ENCODE results near the gene ASCC1. TPM values are rescaled to one million over a fixed set of nuclear protein-coding genes. Genes with fewer than 3 reads are reported as not detected.

The ASCC1 gene
- total RNA-seq, 3 donors from 2014 or later (not counting 1 experiment from before 2014, with no cell fraction given), result 26.0 to 35.2 (median 29.3) TPM

DNA sequence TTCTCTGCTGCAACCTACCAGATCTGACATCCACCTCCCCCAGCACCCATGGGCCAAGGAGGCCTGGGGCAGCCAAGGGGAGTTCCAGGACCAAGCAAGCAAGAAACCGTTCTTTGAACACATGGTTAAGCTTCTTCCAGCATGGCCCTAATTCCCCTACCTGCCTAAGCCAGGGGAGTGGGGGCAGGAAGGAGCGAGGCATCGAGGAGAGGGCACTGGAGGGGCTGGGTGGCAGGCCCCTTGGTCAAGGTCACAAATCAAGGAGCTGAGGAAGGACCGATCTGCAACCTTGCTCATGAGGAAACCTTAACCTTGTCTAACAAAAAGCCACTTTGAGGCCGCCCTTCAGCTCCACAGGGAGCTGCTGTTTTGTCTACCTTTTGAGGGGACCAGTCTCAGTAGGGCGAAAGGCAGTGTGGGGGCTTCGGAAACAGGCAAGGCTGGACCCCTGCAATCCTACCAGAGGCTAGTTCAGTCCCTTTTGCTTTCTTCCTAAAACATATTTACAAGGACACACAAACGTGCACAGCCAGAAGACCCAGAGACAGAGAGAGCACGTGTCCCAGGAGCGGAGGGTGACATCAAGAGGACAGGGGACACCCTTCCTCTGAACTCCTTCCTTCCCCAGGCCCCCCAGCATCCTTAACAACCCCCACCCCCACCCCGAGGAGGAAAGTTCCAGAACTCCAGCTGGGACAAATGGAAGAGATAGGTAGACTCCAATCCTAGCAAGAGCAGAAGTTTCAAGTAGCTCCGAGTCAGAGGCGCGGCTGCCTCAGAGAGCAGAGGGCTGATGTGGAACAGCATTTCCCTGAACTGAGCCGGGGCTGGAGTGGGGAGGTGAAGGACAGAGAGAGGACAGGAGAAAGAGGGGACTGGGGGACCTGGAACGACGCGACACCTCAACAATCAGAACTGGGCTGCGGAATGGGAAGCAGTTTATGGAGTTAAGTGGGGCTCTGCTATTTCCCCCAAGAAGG lies 155.9 kb downstream of the ASCC1 start:
- no peak overlapping the region for H3K4me3 ChIP-seq (ENCODE audit: low read length)
- TF ChIP-seq, protein P1, sequence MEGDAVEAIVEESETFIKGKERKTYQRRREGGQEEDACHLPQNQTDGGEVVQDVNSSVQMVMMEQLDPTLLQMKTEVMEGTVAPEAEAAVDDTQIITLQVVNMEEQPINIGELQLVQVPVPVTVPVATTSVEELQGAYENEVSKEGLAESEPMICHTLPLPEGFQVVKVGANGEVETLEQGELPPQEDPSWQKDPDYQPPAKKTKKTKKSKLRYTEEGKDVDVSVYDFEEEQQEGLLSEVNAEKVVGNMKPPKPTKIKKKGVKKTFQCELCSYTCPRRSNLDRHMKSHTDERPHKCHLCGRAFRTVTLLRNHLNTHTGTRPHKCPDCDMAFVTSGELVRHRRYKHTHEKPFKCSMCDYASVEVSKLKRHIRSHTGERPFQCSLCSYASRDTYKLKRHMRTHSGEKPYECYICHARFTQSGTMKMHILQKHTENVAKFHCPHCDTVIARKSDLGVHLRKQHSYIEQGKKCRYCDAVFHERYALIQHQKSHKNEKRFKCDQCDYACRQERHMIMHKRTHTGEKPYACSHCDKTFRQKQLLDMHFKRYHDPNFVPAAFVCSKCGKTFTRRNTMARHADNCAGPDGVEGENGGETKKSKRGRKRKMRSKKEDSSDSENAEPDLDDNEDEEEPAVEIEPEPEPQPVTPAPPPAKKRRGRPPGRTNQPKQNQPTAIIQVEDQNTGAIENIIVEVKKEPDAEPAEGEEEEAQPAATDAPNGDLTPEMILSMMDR (IDR thresholded peaks at IDR 0.05), result no peak
- H3K4me1 Mint-ChIP-seq, result peaks cover 4 to 9% of the 10 kb centered on the region in 2 donors
- no peaks in the 10 kb centered on the region for H3K4me1 ChIP-seq (ENCODE audit: control insufficient read depth, insufficient read depth, low read length)
- intact Hi-C loops (cut with micrococcal nuclease), result no loop called here
- peaks cover 20% of the 10 kb centered on the region for H3K36me3 ChIP-seq (ENCODE audit: control insufficient read depth, insufficient read depth, low read length)
- H3K27ac ChIP-seq (ENCODE audit: low read length), result no peak overlapping the region
- H3K9me3 Mint-ChIP-seq, result no peaks in the 10 kb centered on the region
- no peaks in the 10 kb centered on the region for H3K36me3 Mint-ChIP-seq
- no peaks in the 10 kb centered on the region for H3K27me3 Mint-ChIP-seq (ENCODE audit: low read depth in 2 of 2)
- peak in 1 of 3 donors; percentile 6 for ATAC-seq
- DNase-seq, result peak in 1 of 2 donors; percentile 48
- H3K4me3 Mint-ChIP-seq, result peak overlapping the region; percentile 3
- WGBS (ENCODE audit: insufficient coverage), result 89% methylated on average over 18 of the region's 19 CpGs
- H3K27ac Mint-ChIP-seq, result peak overlapping the region; percentile 68 to 86
- H3K9me3 ChIP-seq (ENCODE audit: control insufficient read depth, insufficient read depth, low read length), result no peaks in the 10 kb centered on the region
- no peaks in the 10 kb centered on the region for H3K27me3 ChIP-seq (ENCODE audit: control insufficient read depth, insufficient read depth, low read length)

DNA sequence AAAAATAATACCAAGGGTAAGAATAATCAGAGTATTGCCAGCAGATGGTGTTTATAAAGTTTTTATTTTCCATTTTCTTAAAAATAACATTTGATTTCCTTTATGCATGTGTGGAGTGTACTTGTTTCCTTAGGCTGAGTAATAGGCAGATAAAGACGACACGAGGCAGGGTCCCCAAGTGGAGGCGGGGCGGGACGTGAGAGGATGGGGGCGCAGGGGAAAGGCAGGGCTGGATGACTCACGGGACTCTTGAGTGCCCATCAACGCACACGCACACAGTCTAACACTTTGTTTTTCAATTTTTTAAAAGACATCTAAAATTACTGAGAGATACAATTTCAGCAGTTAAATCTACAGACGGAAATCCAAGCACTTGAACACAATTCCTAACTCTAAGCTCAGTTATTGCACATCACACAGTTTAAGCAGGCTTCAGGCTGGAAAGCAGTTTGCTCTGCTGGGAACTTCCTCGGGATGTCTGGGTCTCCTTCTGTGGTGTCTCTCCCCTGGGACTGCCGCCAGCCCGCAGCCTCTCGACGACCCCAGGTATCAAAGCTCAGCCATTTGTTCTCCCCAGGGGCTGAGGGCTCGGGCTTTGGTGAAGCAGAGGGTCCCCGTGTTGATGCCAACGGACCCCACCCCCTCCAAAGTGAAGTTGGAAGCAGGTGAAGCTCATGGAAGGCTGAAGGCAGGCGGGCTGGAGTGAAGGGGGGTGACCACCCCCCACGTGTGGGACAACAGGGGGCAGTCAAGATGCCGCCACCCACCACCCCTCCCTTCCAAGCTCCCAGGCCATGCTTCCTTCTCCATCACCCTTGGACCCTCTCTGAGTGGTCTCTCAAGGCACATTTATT lies 156.9 kb downstream of the ASCC1 start:
- WGBS (ENCODE audit: insufficient coverage), result 77% methylated on average over 21 of the region's 21 CpGs
- Histone ChIP-seq H3K36me3 (ENCODE audit: control insufficient read depth, insufficient read depth, low read length) (peaks cover 17% of the 10 kb centered on the region), H3K9me3 (ENCODE audit: control insufficient read depth, insufficient read depth, low read length) (no peaks in the 10 kb centered on the region), H3K4me3 (ENCODE audit: low read length) (no peak overlapping the region), H3K27me3 (ENCODE audit: control insufficient read depth, insufficient read depth, low read length) (no peaks in the 10 kb centered on the region), H3K4me1 (ENCODE audit: control insufficient read depth, insufficient read depth, low read length) (no peaks in the 10 kb centered on the region), H3K27ac (ENCODE audit: low read length) (no peak overlapping the region)
- intact Hi-C loops (cut with micrococcal nuclease), result no loop called here
- no peaks in the 10 kb centered on the region for H3K36me3 Mint-ChIP-seq
- H3K4me1 Mint-ChIP-seq, result peaks cover 4 to 9% of the 10 kb centered on the region in 2 donors
- DNase-seq, result peak in 1 of 2 donors; percentile 48
- H3K9me3 Mint-ChIP-seq, result no peaks in the 10 kb centered on the region
- peak in 1 of 3 donors; percentile 23 for ATAC-seq
- H3K27me3 Mint-ChIP-seq (ENCODE audit: low read depth in 2 of 2), result no peaks in the 10 kb centered on the region
- peak overlapping the region; percentile 28 for H3K4me3 Mint-ChIP-seq
- peak overlapping the region; percentile 68 to 86 for H3K27ac Mint-ChIP-seq
- TF ChIP-seq, protein P1 (IDR thresholded peaks at IDR 0.05), result no peak

DNA sequence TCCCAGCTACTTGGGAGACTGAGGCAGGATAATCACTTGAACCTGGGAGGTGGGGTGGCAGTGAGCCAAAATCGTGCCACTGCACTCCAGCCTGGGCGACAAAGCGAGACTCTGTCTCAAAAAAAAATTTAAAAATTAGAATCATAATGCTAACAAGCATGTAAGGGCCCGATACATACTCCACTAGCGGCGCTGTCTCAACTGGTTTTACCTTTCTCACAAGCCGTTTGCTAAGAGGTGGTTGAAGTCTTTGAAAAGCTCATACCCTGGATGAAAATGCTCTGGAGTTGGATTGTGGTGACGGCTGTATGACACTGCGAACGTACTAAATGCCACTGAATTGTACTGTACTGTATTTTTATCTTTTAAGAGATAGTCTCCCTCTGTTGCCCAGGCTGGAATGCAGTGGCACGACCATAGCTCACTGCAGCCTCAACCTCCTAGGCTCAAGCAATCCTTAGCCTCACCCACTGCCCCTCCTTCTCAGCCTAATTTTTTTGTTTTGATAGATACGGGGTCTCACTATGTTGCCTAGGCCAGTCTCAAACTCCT lies 157.7 kb downstream of the ASCC1 start:
- H3K36me3 Mint-ChIP-seq, result no peaks in the 10 kb centered on the region
- no peaks in the 10 kb centered on the region for H3K27me3 Mint-ChIP-seq (ENCODE audit: low read depth in 2 of 2)
- Histone ChIP-seq H3K4me1 (ENCODE audit: control insufficient read depth, insufficient read depth, low read length) (no peaks in the 10 kb centered on the region), H3K27ac (ENCODE audit: low read length) (no peak overlapping the region), H3K36me3 (ENCODE audit: control insufficient read depth, insufficient read depth, low read length) (peaks cover 9% of the 10 kb centered on the region), H3K27me3 (ENCODE audit: control insufficient read depth, insufficient read depth, low read length) (no peaks in the 10 kb centered on the region), H3K4me3 (ENCODE audit: low read length) (no peak overlapping the region), H3K9me3 (ENCODE audit: control insufficient read depth, insufficient read depth, low read length) (no peaks in the 10 kb centered on the region)
- no peak overlapping the region for H3K4me3 Mint-ChIP-seq
- peaks cover 4 to 7% of the 10 kb centered on the region in 2 donors for H3K4me1 Mint-ChIP-seq
- H3K9me3 Mint-ChIP-seq, result no peaks in the 10 kb centered on the region
- DNase-seq, result peak in 1 of 2 donors; percentile 34
- TF ChIP-seq, protein P1 (IDR thresholded peaks at IDR 0.05), result no peak
- intact Hi-C loops (cut with micrococcal nuclease), result no loop called here
- 89% methylated on average over 12 of the region's 12 CpGs for WGBS (ENCODE audit: insufficient coverage)
- peak overlapping the region; percentile 68 to 86 for H3K27ac Mint-ChIP-seq
- no peak for ATAC-seq

All from natural killer cell (primary cell).